ENCODE results near the gene CALR. TPM values are rescaled to one million over a fixed set of nuclear protein-coding genes. Genes with fewer than 3 reads are reported as not detected.

Gene CALR
- total RNA-seq, 1 experiment from 2014 or later: 606 TPM

DNA sequence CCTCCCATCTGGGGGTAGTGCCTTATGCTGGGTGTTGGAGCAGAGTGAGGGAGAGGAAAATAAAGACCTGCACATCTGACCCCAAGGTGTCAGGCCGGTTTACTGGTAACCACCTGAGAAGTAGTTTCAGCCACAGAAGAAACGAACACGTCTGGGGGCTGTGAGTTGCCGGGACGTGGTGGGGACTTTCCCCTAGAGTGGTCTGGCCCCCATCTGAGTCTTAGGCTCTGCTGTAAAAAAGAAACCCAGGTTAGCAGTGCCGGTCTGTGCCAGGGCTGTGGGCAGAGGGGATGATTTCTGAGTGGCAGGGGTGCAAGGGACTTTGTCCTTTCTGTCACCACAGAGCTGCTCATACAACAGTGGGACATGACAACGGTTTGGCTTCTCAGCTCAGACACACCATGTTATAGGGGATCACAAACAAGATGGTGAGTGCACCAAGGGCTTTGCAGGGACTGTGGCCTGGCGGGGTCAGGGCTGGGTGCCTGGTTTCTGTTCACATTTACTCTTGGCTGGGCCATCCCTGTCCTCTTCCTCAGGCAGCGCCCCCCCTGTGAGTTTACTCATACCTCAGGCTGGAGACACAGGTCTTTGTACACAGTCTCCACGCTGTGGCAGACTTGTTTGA, 38.4 kb upstream of the CALR start:
- Histone ChIP-seq H3K27ac (no peak overlapping the region), H3K9me2 (ENCODE audit: insufficient read depth) (no peaks in the 10 kb centered on the region), H3F3A (ENCODE audit: insufficient read depth, low read depth) (peaks cover 6% of the 10 kb centered on the region; the same call in 1 of the 2 replicates), H3K4me3 (no peak overlapping the region), H3K4me1 (replicated peaks; ENCODE audit: insufficient read depth) (no peaks in the 10 kb centered on the region), H3K9me3 (ENCODE audit: insufficient read depth, low read depth) (no peaks in the 10 kb centered on the region), H3K79me2 (ENCODE audit: low read depth) (no peaks in the 10 kb centered on the region), H3K27me3 (ENCODE audit: insufficient read depth, low read depth) (no peaks in the 10 kb centered on the region), H2AFZ (no peak overlapping the region), H3K36me3 (ENCODE audit: low read depth) (no peaks in the 10 kb centered on the region), H3K4me2 (no peak overlapping the region), H4K20me1 (ENCODE audit: insufficient read depth) (no peaks in the 10 kb centered on the region)
- POLR2A ChIA-PET (ENCODE audit: unreplicated experiment): no interaction called here
- BruUV-seq (replicated peaks): no TSS peak
- intact Hi-C loops (cut with micrococcal nuclease; ENCODE audit: unreplicated experiment): no loop called here
- no peak for TF ChIP-seq CTCF (conservative IDR thresholded peaks at IDR 0.05)
- TF ChIP-seq EZH2 (IDR thresholded peaks at IDR 0.05; ENCODE audit: low read depth): no peak
- no peak for DNase-seq
- CTCF ChIA-PET: no interaction called here

- CTCF ChIA-PET: no interaction called here
- Histone ChIP-seq H3K27me3 (ENCODE audit: insufficient read depth, low read depth) (no peaks in the 10 kb centered on the region), H3K9me2 (ENCODE audit: insufficient read depth) (no peaks in the 10 kb centered on the region), H4K20me1 (ENCODE audit: insufficient read depth) (no peaks in the 10 kb centered on the region), H3F3A (ENCODE audit: insufficient read depth, low read depth) (peaks cover 10% of the 10 kb centered on the region), H3K79me2 (ENCODE audit: low read depth) (no peaks in the 10 kb centered on the region), H3K4me2 (no peak overlapping the region), H3K27ac (no peak overlapping the region), H3K4me1 (replicated peaks; ENCODE audit: insufficient read depth) (no peaks in the 10 kb centered on the region), H2AFZ (no peak overlapping the region), H3K36me3 (ENCODE audit: low read depth) (no peaks in the 10 kb centered on the region), H3K4me3 (no peak overlapping the region), H3K9me3 (ENCODE audit: insufficient read depth, low read depth) (no peaks in the 10 kb centered on the region)
- intact Hi-C loops (cut with micrococcal nuclease; ENCODE audit: unreplicated experiment): no loop called here
- no peak for DNase-seq
- no TSS peak for BruUV-seq (replicated peaks)
- TF ChIP-seq EZH2 (IDR thresholded peaks at IDR 0.05; ENCODE audit: low read depth): no peak
- POLR2A ChIA-PET (ENCODE audit: unreplicated experiment): interaction anchor here (0.5 kb wide), 1 partner anchor 181 kb away, joined by 5 read pairs; no protein-coding TSS in a partner anchor
Observed at GRCh38 chr19:12907166-12907565, 31.2 kb upstream of the CALR start.

DNA sequence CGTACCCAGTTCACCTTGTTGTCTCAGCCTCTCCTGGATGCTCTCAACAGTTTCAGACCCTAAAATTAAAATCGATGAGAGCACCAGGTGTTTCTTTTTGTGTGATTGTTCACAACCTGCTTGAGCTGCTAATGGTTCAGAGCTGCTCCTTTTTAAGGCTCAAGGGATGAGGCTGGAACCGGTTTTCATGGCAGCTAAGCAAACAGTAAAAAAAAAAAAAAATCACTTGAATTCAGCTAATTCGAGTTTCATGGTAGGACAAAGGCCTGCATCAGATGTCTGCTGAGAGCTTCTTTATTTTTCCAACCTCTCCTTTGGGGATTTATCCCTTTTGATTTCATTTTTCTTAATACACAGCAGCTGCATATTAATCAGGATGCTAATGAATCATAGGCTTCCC, 25.8 kb upstream of the CALR start:
- Histone ChIP-seq H3K36me3 (ENCODE audit: low read depth) (no peaks in the 10 kb centered on the region), H3K27ac (no peak overlapping the region), H4K20me1 (ENCODE audit: insufficient read depth) (no peaks in the 10 kb centered on the region), H3K9me2 (ENCODE audit: insufficient read depth) (no peaks in the 10 kb centered on the region), H2AFZ (no peak overlapping the region), H3K4me3 (no peak overlapping the region), H3K4me2 (no peak overlapping the region), H3K9me3 (ENCODE audit: insufficient read depth, low read depth) (no peaks in the 10 kb centered on the region), H3F3A (ENCODE audit: insufficient read depth, low read depth) (peaks cover 7% of the 10 kb centered on the region; the same call in 1 of the 2 replicates), H3K27me3 (ENCODE audit: insufficient read depth, low read depth) (no peaks in the 10 kb centered on the region), H3K4me1 (replicated peaks; ENCODE audit: insufficient read depth) (no peaks in the 10 kb centered on the region), H3K79me2 (ENCODE audit: low read depth) (no peaks in the 10 kb centered on the region)
- intact Hi-C loops (cut with micrococcal nuclease; ENCODE audit: unreplicated experiment): no loop called here
- ChIA-PET CTCF (no interaction called here), POLR2A (ENCODE audit: unreplicated experiment) (interaction anchor here (0.7 kb wide), 1 partner anchor 250 kb away, joined by 3 read pairs; no protein-coding TSS in a partner anchor)
- no TSS peak for BruUV-seq (replicated peaks)
- no peak for DNase-seq
- TF ChIP-seq CTCF (conservative IDR thresholded peaks at IDR 0.05): no peak
- TF ChIP-seq EZH2 (IDR thresholded peaks at IDR 0.05; ENCODE audit: low read depth): no peak

All from PC-9 (cell line).